Activated CD4-positive, alpha-beta memory T cell treated with anti-CD3 and anti-CD28 coated beads, Interleukin-2, amount 10 ng/mL, durations not matched to agents 7 days and 5 days (primary cell): Measurements from ENCODE around the gene MAFG. TPM values are rescaled to one million over a fixed set of nuclear protein-coding genes. Genes with fewer than 3 reads are reported as not detected.

Experiments used
- CTCF ChIA-PET: fragments of 350-600 bp; sonication (Branson Sonifier 250); formaldehyde crosslinking; loops from one replicate; lab custom pipeline; 2021; ENCODE audit warnings: antibody characterized with exemption, inconsistent platforms; lab: Charles Lee
- POLR2A ChIA-PET: fragments of 350-600 bp; sonication (Branson Sonifier 250); formaldehyde crosslinking; loops from one replicate; lab custom pipeline; 2021; ENCODE audit warnings: antibody characterized with exemption; lab: Charles Lee
- DNase-seq: peaks from one replicate; pipeline ENCODE4 v3.0.0-alpha.2; 2020
- H3K27ac Mint-ChIP-seq: one replicate; pipeline ENCODE4 v1.8.0; 2021; ENCODE audit warnings: mild to moderate bottlenecking, mixed read lengths
- H3K27me3 Mint-ChIP-seq: one replicate; pipeline ENCODE4 v1.8.0; 2021; ENCODE audit warnings: mixed read lengths
- H3K36me3 Mint-ChIP-seq: one replicate; pipeline ENCODE4 v1.8.0; 2021; ENCODE audit warnings: low read depth, mixed read lengths
- H3K4me1 Mint-ChIP-seq: one replicate; pipeline ENCODE4 v1.8.0; 2021; ENCODE audit warnings: mixed read lengths
- H3K4me3 Mint-ChIP-seq: one replicate; pipeline ENCODE4 v1.8.0; 2021; ENCODE audit warnings: mild to moderate bottlenecking, mixed read lengths
- H3K9me3 Mint-ChIP-seq: one replicate; pipeline ENCODE4 v1.8.0; 2021; ENCODE audit warnings: mixed read lengths
- total RNA-seq, 2 experiments: library from RNA; stranded (reverse); gene quantifications; one replicate each; pipeline ENCODE4 v1.2.3, GENCODE V29; 2021

Gene MAFG
- total RNA-seq, 2 experiments from 2014 or later = 35.2 to 36.5 TPM

DNA sequence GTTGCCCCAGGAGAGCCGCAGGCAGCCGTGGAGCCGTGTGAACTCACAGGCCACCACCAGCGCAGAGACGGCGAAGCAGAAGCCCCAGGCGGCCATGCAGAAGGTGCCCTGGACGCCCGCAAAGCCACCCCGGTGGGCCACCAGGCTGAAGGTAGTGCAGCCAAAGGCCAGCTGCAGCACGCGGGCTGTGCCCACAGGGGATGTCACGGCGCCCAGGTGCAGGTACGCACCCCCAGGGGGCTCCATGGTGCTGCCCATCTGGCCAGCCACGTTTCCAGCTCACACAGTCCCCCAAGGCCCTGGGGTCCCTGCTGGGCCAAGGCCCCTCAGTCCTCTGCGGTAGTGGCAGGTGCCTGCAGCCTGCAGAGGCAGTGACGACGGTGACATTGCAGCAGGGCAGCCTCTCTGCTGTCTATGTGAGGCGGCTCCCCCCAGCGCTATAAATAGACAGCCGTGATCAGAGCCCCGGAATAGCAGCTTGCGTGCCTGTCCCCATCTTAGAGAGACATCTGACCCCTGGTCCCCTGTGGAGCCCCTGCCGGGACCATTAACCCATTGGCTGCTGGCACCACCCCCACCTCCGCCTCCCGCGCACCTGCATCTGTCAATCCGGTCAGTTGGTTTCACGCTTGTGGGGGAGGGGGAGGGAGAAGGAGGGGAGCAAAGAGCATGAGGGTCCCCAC, 14.1 kb upstream of the MAFG start:
- no peaks in the 10 kb centered on the region for H3K36me3 Mint-ChIP-seq
- CTCF ChIA-PET = no interaction called here

DNA sequence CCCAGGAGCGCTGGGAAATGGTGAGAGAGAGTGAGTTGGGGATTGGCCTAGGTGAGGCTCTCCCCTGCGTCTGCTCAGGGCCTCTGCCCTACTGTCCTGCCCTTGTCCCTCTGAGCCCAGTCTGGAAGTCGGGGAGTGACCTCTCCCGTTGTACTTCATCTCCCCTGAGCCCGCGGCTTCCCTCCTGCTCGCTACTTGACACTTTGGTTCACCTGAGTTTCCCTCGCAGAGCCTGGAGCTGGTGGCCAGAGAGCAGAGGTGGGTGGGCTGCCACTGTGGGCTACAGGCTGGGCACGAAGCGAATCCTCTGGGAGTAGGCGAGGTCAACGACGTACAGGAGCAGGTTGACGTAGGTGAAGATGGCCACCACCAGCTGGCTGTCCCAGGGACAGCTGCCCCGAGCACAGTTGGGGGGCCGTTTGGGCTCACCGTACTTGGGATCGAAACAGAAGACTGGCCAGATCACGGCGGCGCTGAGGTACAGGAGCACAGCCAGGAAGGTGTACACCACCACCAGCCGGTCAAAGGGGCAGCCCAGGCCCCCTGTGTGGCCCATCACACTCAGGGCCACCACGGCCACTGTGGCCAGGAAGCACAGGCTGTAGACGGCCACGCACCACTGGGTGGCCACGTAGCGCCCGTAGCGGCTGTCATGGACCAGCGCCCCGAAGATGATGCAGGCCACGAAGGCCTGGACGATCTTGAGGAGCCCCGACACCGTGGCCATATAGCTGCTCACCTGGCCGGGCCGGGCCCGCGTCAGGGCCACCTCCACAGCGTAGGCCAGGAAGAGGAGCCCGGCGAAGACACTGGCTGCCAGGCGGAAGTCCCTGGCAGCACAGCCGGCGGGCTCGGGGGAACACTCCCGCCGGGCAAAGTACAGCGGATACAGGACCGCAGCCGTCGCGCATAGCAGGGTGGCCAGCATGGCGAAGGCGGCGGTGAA, 13.3 kb upstream of the MAFG start:
- H3K4me3 Mint-ChIP-seq = no peak overlapping the region
- H3K36me3 Mint-ChIP-seq = no peaks in the 10 kb centered on the region
- ChIA-PET CTCF (no interaction called here), POLR2A (no interaction called here)
- H3K4me1 Mint-ChIP-seq = peaks cover 13% of the 10 kb centered on the region
- DNase-seq = no peak
- no peaks in the 10 kb centered on the region for H3K27me3 Mint-ChIP-seq
- H3K9me3 Mint-ChIP-seq = no peaks in the 10 kb centered on the region
- H3K27ac Mint-ChIP-seq = no peak overlapping the region

More for the DNA sequence above, 14.1 kb upstream of the MAFG start:
- POLR2A ChIA-PET = no interaction called here
- H3K27me3 Mint-ChIP-seq = no peaks in the 10 kb centered on the region
- no peak overlapping the region for H3K4me3 Mint-ChIP-seq
- no peaks in the 10 kb centered on the region for H3K9me3 Mint-ChIP-seq
- peaks cover 7% of the 10 kb centered on the region for H3K4me1 Mint-ChIP-seq
- no peak for DNase-seq
- no peak overlapping the region for H3K27ac Mint-ChIP-seq

DNA sequence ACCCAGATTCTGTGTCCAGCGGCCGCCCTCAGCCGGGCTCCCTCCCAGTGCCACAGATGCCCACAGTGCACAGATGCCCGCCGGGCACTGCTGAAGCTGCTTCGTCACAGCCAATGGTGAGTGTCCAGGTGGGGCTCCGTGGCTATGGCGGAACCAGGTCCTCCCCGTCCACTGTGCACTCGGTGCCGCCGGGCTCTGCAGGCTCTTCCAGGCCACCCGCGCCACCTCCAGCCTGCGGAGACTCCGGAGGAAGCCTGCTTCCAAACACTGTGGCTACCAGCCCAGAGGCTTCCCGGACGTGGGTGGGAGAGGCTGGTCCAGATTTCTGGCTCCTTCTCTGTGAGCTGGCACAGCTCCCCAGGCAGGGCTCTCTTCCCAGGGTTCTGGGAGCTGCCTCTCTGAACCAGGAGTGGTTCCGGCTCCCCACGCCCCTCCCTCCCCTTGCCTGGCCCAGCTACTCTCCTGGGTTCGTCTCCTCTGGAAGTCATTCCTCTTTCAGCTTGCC, 12.4 kb upstream of the MAFG start:
- Mint-ChIP-seq H3K27me3 (no peaks in the 10 kb centered on the region), H3K9me3 (no peaks in the 10 kb centered on the region), H3K4me3 (no peak overlapping the region), H3K4me1 (peaks cover 16% of the 10 kb centered on the region), H3K27ac (no peak overlapping the region), H3K36me3 (no peaks in the 10 kb centered on the region)
- DNase-seq = no peak
- ChIA-PET CTCF (no interaction called here), POLR2A (interaction anchor here (1.0 kb wide), 1 partner anchor 70 kb away, joined by 3 read pairs; no protein-coding TSS in a partner anchor)

- no peaks in the 10 kb centered on the region for H3K9me3 Mint-ChIP-seq
- H3K27ac Mint-ChIP-seq = no peak overlapping the region
- H3K27me3 Mint-ChIP-seq = no peaks in the 10 kb centered on the region
- POLR2A ChIA-PET = interaction anchor here (1.0 kb wide), 1 partner anchor 69 kb away, joined by 3 read pairs; no protein-coding TSS in a partner anchor
- CTCF ChIA-PET = no interaction called here
- no peak for DNase-seq
- no peaks in the 10 kb centered on the region for H3K36me3 Mint-ChIP-seq
- peaks cover 16% of the 10 kb centered on the region for H3K4me1 Mint-ChIP-seq
- no peak overlapping the region for H3K4me3 Mint-ChIP-seq
Measured at GRCh38 chr17:81939218-81939617, 11.7 kb upstream of the MAFG start.

DNA sequence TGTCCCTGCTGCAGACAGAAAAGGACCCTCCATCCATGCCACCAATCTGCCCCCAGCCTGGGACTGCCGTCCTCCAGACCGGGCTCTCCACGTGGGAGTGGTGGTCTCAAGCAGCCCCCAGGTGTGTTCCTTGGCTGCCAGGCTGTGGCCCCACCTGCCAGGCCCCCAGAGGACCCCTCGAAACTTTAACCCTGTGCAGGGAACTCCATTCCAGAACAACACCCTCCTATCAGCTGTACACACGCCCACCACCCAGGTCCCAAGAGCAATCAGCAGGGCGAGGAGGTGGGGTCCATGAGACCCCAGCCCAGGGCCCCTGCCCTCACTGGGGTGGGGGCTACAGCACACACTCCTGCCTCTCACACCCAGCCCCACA, 8.2 kb upstream of the MAFG start:
- Mint-ChIP-seq H3K27ac (no peak overlapping the region), H3K9me3 (no peaks in the 10 kb centered on the region), H3K4me3 (peak overlapping the region; percentile 65), H3K27me3 (no peaks in the 10 kb centered on the region), H3K36me3 (no peaks in the 10 kb centered on the region), H3K4me1 (peaks cover 16% of the 10 kb centered on the region)
- DNase-seq = no peak
- CTCF ChIA-PET = interaction anchor here (1.6 kb wide), 1 partner anchor 18 kb away, joined by 4 read pairs; no protein-coding TSS in a partner anchor
- POLR2A ChIA-PET = interaction anchor here (0.6 to 1.4 kb wide), 6 partner anchors 9 to 69 kb away, joined by 3 to 5 read pairs (median 3); partner anchors contain the start of genes MAFG and SIRT7

DNA sequence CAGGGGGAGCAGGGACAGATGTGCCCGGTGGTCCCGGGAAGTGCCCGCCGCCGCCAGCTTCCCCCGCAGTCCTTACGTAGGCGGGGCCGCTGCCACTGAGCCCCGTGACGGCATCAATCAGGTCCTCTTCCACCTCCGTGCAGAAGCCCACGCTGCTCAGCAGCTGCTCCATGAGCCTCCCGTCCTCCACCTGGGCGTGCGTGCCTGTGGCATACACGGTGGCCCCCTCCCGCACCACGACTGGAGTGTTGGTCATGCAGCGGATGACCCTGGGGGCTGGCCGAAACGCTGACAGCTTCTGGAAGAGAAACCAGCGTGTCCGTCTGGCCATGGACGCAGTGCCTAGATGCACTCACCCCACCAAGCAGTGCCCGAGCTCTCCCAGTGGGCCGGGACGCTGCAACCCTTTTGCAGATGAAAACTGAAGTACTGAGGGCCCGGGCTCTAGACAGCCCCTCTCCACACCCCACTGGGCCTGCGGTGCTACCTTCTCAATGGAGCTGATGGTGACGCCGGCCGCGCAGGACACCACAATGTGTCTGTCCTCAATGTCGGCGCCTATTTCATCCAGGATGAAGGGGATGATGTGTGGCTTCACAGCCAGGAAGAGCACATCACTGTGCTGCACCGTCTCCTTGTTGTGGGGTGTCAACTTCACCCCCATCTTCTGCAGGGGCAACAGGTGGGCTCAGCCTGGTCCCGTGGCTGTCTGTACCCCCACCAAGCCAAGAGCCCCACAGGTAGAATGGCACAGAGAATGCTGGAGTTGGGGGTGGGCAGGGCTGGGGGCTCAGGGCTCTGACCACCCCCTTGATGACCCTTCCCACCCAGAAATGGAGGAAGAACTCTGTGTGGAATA, 7.5 kb upstream of the MAFG start:
- no peak overlapping the region for H3K4me3 Mint-ChIP-seq
- POLR2A ChIA-PET = interaction anchor here (0.6 to 1.3 kb wide), 2 partner anchors 8 to 55 kb away, joined by 3 read pairs; partner anchors contain the start of gene MAFG
- CTCF ChIA-PET = no interaction called here
- peaks cover 16% of the 10 kb centered on the region for H3K4me1 Mint-ChIP-seq
- H3K36me3 Mint-ChIP-seq = no peaks in the 10 kb centered on the region
- no peak for DNase-seq
- H3K9me3 Mint-ChIP-seq = no peaks in the 10 kb centered on the region
- H3K27me3 Mint-ChIP-seq = no peaks in the 10 kb centered on the region
- no peak overlapping the region for H3K27ac Mint-ChIP-seq

- no peak for DNase-seq
- no peak overlapping the region for H3K4me3 Mint-ChIP-seq
- POLR2A ChIA-PET = no interaction called here
Measured at GRCh38 chr17:81934098-81934757, 6.7 kb upstream of the MAFG start.

DNA sequence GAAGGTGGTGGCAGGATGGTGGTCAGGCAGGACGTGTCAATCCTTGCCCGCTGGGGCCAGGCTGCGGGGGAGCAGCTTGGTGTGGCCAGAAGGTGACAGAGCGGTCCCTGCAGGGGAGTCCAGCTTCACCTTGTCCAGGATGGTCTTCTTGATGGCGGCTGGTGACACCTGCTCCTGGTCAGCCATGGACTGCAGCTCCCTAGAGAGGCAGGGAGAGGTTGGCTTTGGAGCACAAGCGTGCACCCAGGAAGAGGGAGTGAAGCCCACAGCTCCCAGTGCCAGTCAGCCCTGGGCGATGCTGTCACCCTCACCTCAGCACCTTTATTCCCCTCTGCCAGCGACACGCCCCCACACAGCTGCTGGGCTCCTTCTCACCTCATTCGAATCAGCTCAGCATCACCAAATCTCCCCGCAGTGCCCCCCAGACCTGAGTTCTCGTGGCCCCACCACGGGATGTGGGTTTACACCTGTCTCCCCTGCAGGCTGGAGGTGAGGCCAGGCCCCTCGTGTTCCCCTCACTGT, 5.7 kb upstream of the MAFG start:
- Mint-ChIP-seq H3K27me3 (peaks cover 4% of the 10 kb centered on the region), H3K4me1 (peaks cover 17% of the 10 kb centered on the region), H3K36me3 (no peaks in the 10 kb centered on the region), H3K4me3 (no peak overlapping the region), H3K9me3 (no peaks in the 10 kb centered on the region), H3K27ac (no peak overlapping the region)
- no peak for DNase-seq
- ChIA-PET POLR2A (no interaction called here), CTCF (no interaction called here)

More at GRCh38 chr17:81934098-81934757, 6.7 kb upstream of the MAFG start:
- Mint-ChIP-seq H3K27me3 (no peaks in the 10 kb centered on the region), H3K27ac (no peak overlapping the region), H3K36me3 (no peaks in the 10 kb centered on the region), H3K9me3 (no peaks in the 10 kb centered on the region), H3K4me1 (peaks cover 16% of the 10 kb centered on the region)
- CTCF ChIA-PET = no interaction called here

GRCh38 chr17:81932333-81932983, 4.9 kb upstream of the MAFG start:
- peaks cover 4% of the 10 kb centered on the region for H3K27me3 Mint-ChIP-seq
- peaks cover 12% of the 10 kb centered on the region for H3K4me1 Mint-ChIP-seq
- no peaks in the 10 kb centered on the region for H3K36me3 Mint-ChIP-seq
- POLR2A ChIA-PET = no interaction called here
- no peak overlapping the region for H3K4me3 Mint-ChIP-seq
- no peak for DNase-seq
- H3K9me3 Mint-ChIP-seq = no peaks in the 10 kb centered on the region
- H3K27ac Mint-ChIP-seq = no peak overlapping the region
- CTCF ChIA-PET = interaction anchor here (1.0 kb wide), 1 partner anchor 27 kb away, joined by 3 read pairs; no protein-coding TSS in a partner anchor

DNA sequence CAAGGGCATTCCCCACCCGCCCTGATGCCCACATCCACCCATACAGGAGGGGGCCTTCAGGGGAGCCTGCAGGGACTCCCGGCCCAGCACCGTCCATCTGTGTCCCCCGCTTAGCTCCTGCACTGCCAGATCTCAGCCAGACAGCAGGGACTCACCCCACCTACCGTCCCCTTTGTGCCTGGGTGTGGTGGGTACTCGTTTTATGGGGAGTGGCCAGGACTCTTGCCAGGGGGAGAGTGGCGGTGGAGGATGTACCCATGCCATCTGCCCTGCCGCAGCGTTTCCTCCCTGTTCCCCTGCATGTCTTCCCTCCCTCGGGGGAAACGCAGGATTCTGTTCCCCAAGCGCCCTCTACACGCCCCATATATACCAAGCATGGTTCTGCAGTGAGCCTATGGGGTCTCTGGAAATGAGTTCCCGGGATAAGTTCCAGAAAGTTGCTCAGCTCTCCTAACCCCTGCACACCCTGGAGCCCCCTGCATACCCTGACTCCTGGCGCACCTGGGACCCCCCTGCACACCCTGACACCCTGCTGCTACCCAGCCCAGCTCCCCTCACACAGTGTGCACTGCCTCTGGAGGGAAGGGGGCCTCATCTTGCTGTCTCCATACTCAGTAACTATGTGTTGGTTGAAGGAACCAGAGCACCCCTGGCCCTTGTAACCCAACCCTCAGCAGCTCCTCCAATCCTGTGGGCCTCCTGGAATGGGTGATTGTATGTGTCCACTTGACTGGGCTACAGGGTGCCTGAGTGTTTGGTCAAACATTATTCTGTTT, 4.2 kb upstream of the MAFG start:
- H3K9me3 Mint-ChIP-seq = no peaks in the 10 kb centered on the region
- ChIA-PET CTCF (interaction anchor here (1.0 kb wide), 1 partner anchor 28 kb away, joined by 3 read pairs; no protein-coding TSS in a partner anchor), POLR2A (no interaction called here)
- no peak overlapping the region for H3K4me3 Mint-ChIP-seq
- H3K27me3 Mint-ChIP-seq = peaks cover 4% of the 10 kb centered on the region
- H3K27ac Mint-ChIP-seq = no peak overlapping the region
- H3K4me1 Mint-ChIP-seq = peaks cover 11% of the 10 kb centered on the region
- no peaks in the 10 kb centered on the region for H3K36me3 Mint-ChIP-seq
- DNase-seq = no peak

DNA sequence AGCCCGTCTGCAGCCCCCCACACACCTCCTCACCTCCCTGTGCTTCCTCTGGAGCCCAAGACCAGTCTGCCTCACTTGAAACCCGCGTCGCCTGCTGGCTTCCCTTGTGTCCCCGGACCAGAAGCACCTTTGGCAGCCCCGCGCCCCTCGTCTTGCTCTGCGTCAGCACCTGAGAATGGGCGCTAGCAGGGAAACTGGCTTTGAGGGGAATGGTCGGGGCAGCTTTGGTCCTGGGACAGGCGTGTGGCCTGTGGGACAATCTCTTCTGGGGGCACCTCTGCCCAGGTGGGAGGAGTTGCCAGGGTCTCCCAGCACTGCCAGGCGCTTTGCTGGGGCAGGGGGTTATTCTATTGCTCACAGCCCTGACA, 3.6 kb upstream of the MAFG start:
- Mint-ChIP-seq H3K36me3 (peaks cover 4% of the 10 kb centered on the region), H3K4me3 (no peak overlapping the region), H3K9me3 (no peaks in the 10 kb centered on the region), H3K27ac (no peak overlapping the region), H3K27me3 (peaks cover 4% of the 10 kb centered on the region), H3K4me1 (peaks cover 11% of the 10 kb centered on the region)
- DNase-seq = no peak
- POLR2A ChIA-PET = no interaction called here
- CTCF ChIA-PET = no interaction called here
